AG08395 (cell line): ENCODE results near the gene TCERG1L.
"Not testable (repeated sequence)": the region's sequence is repeated elsewhere in the genome, so short reads cannot be mapped to it uniquely, and the experiment has no call there.

Experiments
- DNase-seq: peaks from one replicate; pipeline ENCODE4 v3.0.0; 2012; ENCODE audit warnings: mixed read lengths, low spot score

Gene TCERG1L

GRCh38 chr10:131162866-131163843 lies 148.4 kb downstream of the TCERG1L start:
- no peak for DNase-seq

GRCh38 chr10:131162211-131162610 lies 149.3 kb downstream of the TCERG1L start:
- no peak for DNase-seq

GRCh38 chr10:131161087-131161486 lies 150.4 kb downstream of the TCERG1L start:
- no peak for DNase-seq

- DNase-seq = no peak
Observed at GRCh38 chr10:131160219-131160875, 151.2 kb downstream of the TCERG1L start.

- DNase-seq = no peak
Observed at GRCh38 chr10:131159771-131160170, 151.8 kb downstream of the TCERG1L start.

- DNase-seq = no peak
Observed at GRCh38 chr10:131158695-131159094, 152.8 kb downstream of the TCERG1L start.

- DNase-seq = no peak
Observed at GRCh38 chr10:131157899-131158298, 153.6 kb downstream of the TCERG1L start.

- no peak for DNase-seq
Observed at GRCh38 chr10:131155876-131156230, 155.7 kb downstream of the TCERG1L start.

GRCh38 chr10:131155218-131155875 lies 156.2 kb downstream of the TCERG1L start:
- no peak for DNase-seq

GRCh38 chr10:131154306-131155025 lies 157.1 kb downstream of the TCERG1L start:
- DNase-seq = no peak

- not testable (repeated sequence) for DNase-seq
Observed at GRCh38 chr10:131152456-131152855, 159.1 kb downstream of the TCERG1L start.

- no peak for DNase-seq
Observed at GRCh38 chr10:131150126-131150525, 161.4 kb downstream of the TCERG1L start.

GRCh38 chr10:131149586-131149985 lies 161.9 kb downstream of the TCERG1L start:
- no peak for DNase-seq

- no peak for DNase-seq
Observed at GRCh38 chr10:131149111-131149510, 162.4 kb downstream of the TCERG1L start.

GRCh38 chr10:131148270-131148669 lies 163.3 kb downstream of the TCERG1L start:
- DNase-seq = no peak

GRCh38 chr10:131147301-131147975 lies 164.1 kb downstream of the TCERG1L start:
- DNase-seq = no peak

GRCh38 chr10:131146790-131147189 lies 164.7 kb downstream of the TCERG1L start:
- no peak for DNase-seq

GRCh38 chr10:131145756-131146155 lies 165.8 kb downstream of the TCERG1L start:
- no peak for DNase-seq

- DNase-seq = no peak
Observed at GRCh38 chr10:131144711-131145375, 166.7 kb downstream of the TCERG1L start.

- DNase-seq = no peak
Observed at GRCh38 chr10:131144196-131144595, 167.3 kb downstream of the TCERG1L start.
